ENCODE results near the gene FAM222B. TPM values are rescaled to one million over a fixed set of nuclear protein-coding genes. Genes with fewer than 3 reads are reported as not detected.
"Not testable (repeated sequence)": the region's sequence is repeated elsewhere in the genome, so short reads cannot be mapped to it uniquely, and the experiment has no call there.

Gene FAM222B
- total RNA-seq, 4 donors from 2014 or later = 28.1 to 55.8 (median 44.6) TPM

GRCh38 chr17:28881533-28882056 lies 39.0 kb upstream of the FAM222B start:
- Histone ChIP-seq H3K27me3 (no peaks in the 10 kb centered on the region), H3K9me3 (no peaks in the 10 kb centered on the region), H3K36me3 (peaks cover 0 to 69% (median 0%) of the 10 kb centered on the region in 3 donors), H3K4me3 (no peak overlapping the region), H3K27ac (no peak overlapping the region), H3K4me1 (no peaks in the 10 kb centered on the region)
- TF ChIP-seq CTCF (IDR thresholded peaks at IDR 0.05) = no peak
- no peak for DNase-seq

DNA sequence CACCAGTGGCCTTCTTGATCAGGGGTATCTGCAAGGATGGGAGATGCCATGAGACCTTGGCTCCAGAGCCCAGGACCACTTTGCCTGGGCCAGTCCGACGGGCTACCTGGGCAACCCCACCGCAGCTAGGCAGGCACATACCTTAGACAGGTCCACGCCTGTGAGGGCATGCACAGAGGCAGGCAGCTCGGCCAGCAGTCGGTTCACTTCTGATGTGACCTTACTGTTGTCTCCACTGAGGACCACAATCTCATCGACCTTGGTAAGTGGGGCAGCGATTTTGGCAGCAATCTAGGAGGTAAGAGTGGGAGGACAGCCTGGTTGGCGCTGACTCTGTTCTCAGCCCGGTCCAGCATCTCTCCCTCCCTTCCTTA lies 38.0 kb upstream of the FAM222B start:
- TF ChIP-seq POLR2A (IDR thresholded peaks at IDR 0.05) = no peak
- TF ChIP-seq CTCF (IDR thresholded peaks at IDR 0.05) = no peak
- H3K36me3 ChIP-seq = peaks cover 0 to 67% (median 0%) of the 10 kb centered on the region in 3 donors
- DNase-seq = no peak

DNA sequence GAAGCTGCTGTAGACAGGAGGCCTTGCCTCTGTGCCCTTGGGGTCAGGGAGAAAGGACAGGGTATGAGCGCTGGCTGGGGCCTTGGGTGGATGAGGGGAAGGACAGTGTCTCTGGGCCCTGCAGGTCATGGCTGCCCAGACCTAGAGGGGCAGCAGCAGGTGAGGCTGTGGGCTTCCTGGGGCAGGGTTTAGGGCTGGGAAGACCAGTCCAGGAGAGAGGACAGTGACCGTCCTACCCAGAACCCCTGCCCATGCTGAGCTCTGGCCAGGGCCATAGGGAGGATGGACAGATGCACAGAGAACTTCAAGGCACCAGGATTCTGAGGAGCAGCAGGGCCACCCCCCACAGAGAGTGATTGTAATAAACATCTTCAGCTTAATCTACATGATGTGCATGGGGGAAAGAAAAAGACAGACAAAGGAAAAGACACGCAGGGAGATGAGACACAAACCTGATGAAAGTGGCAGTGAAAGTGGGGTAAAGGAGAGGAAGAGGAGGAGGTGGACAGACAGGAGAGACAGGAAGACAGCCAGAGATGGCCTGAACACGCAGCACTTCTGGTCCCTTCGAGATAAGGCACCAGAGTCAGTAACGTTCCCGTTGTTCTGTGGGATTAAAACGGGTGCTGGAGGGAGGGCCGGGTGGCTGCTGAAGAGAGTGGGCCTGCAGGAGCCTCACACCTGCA lies 37.4 kb upstream of the FAM222B start:
- H3K9me3 ChIP-seq = no peaks in the 10 kb centered on the region
- H3K4me1 ChIP-seq = no peaks in the 10 kb centered on the region
- no peak overlapping the region for H3K4me3 ChIP-seq
- H3K27me3 ChIP-seq = no peaks in the 10 kb centered on the region
- DNase-seq = no peak
- H3K27ac ChIP-seq = no peak overlapping the region
- TF ChIP-seq CTCF (IDR thresholded peaks at IDR 0.05) = no peak
- TF ChIP-seq POLR2A (IDR thresholded peaks at IDR 0.05) = no peak
- H3K36me3 ChIP-seq = peaks cover 0 to 62% (median 0%) of the 10 kb centered on the region in 3 donors

More for the DNA sequence above, 38.0 kb upstream of the FAM222B start:
- H3K27ac ChIP-seq = no peak overlapping the region
- no peaks in the 10 kb centered on the region for H3K9me3 ChIP-seq
- H3K4me1 ChIP-seq = no peaks in the 10 kb centered on the region
- H3K4me3 ChIP-seq = no peak overlapping the region
- H3K27me3 ChIP-seq = no peaks in the 10 kb centered on the region

- Histone ChIP-seq H3K4me1 (no peaks in the 10 kb centered on the region), H3K36me3 (peaks cover 0 to 52% (median 0%) of the 10 kb centered on the region in 3 donors), H3K27me3 (no peaks in the 10 kb centered on the region), H3K9me3 (no peaks in the 10 kb centered on the region), H3K4me3 (no peak overlapping the region), H3K27ac (no peak overlapping the region)
- TF ChIP-seq CTCF (IDR thresholded peaks at IDR 0.05) (peak in 3 of 6 experiments; percentile 74 to 76 (median 74)), POLR2A (IDR thresholded peaks at IDR 0.05) (no peak)
- DNase-seq = peak in 2 of 3 donors; percentile 64 to 75
Observed at GRCh38 chr17:28878981-28879380, 36.4 kb upstream of the FAM222B start.

GRCh38 chr17:28878158-28878910 lies 35.7 kb upstream of the FAM222B start:
- Histone ChIP-seq H3K4me1 (no peaks in the 10 kb centered on the region), H3K36me3 (peaks cover 0 to 46% (median 0%) of the 10 kb centered on the region in 3 donors), H3K27ac (no peak overlapping the region), H3K27me3 (no peaks in the 10 kb centered on the region), H3K9me3 (no peaks in the 10 kb centered on the region), H3K4me3 (no peak overlapping the region)
- no peak for DNase-seq
- TF ChIP-seq CTCF (IDR thresholded peaks at IDR 0.05) (no peak), POLR2A (IDR thresholded peaks at IDR 0.05) (no peak)

GRCh38 chr17:28877150-28877711 lies 34.6 kb upstream of the FAM222B start:
- not testable (repeated sequence) for H3K9me3 ChIP-seq, H3K4me3 ChIP-seq, H3K27ac ChIP-seq, H3K27me3 ChIP-seq, H3K4me1 ChIP-seq, DNase-seq
- H3K36me3 ChIP-seq = peaks cover 0 to 36% (median 0%) of the 10 kb centered on the region in 3 donors
